NCI-H1048 (cell line): ENCODE data around the gene ZNF816.
"Not testable (repeated sequence)": the region's sequence is repeated elsewhere in the genome, so short reads cannot be mapped to it uniquely, and the experiment has no call there.

Source experiments
- DNase-seq: peaks from one replicate; lab custom pipeline; 2025; lab: John Stamatoyannopoulos, UW

ZNF816 gene

GRCh38 chr19:52924641-52925040 lies 38.0 kb downstream of the ZNF816 start:
- not testable (repeated sequence) for DNase-seq

- DNase-seq: no peak
Observed at GRCh38 chr19:52923778-52924593, 38.7 kb downstream of the ZNF816 start.

- peak; percentile 38 for DNase-seq
Observed at GRCh38 chr19:52922841-52923777, 39.6 kb downstream of the ZNF816 start, which contains the start of gene ZNF888. Gene ZNF888 (minus strand): TSS chr19:52923428. CDS start chr19:52917873, 5,555 bp downstream.

GRCh38 chr19:52917531-52917930 lies 45.1 kb downstream of the ZNF816 start:
- DNase-seq: no peak

- DNase-seq: no peak
Observed at GRCh38 chr19:52910648-52911047, 52.0 kb downstream of the ZNF816 start.

GRCh38 chr19:52904052-52904780 lies 58.5 kb downstream of the ZNF816 start:
- not testable (repeated sequence) for DNase-seq

GRCh38 chr19:52901842-52902241 lies 60.8 kb downstream of the ZNF816 start:
- DNase-seq: no peak
